IgD-negative memory B cell (primary cell): ENCODE data around the gene INPP5A. TPM values are rescaled to one million over a fixed set of nuclear protein-coding genes. Genes with fewer than 3 reads are reported as not detected.

ENCODE experiments used
- H3K27ac Mint-ChIP-seq, 3 donors: one replicate each; pipeline ENCODE4 v1.8.0; 2020 to 2022; ENCODE audit warnings: mild to moderate bottlenecking in 3 of 3, mixed read lengths in 3 of 3, moderate library complexity in 1 of 3
- H3K27me3 Mint-ChIP-seq: one replicate; pipeline ENCODE4 v1.8.0; 2021; ENCODE audit warnings: mixed read lengths
- H3K36me3 Mint-ChIP-seq: one replicate; pipeline ENCODE4 v1.8.0; 2020; ENCODE audit warnings: mild to moderate bottlenecking, mixed read lengths
- H3K4me1 Mint-ChIP-seq, 3 donors: one replicate each; pipeline ENCODE4 v1.8.0; 2020 to 2022; ENCODE audit warnings: mixed read lengths in 3 of 3, mild to moderate bottlenecking in 1 of 3
- H3K4me3 Mint-ChIP-seq, 4 donors: one replicate each; pipeline ENCODE4 v1.8.0; 2020 to 2022; ENCODE audit warnings: mild to moderate bottlenecking in 4 of 4, mixed read lengths in 4 of 4, moderate library complexity in 3 of 4
- H3K9me3 Mint-ChIP-seq, 3 donors: one replicate each; pipeline ENCODE4 v1.8.0; 2020 to 2021; ENCODE audit warnings: mixed read lengths in 3 of 3, mild to moderate bottlenecking in 1 of 3
- polyA plus RNA-seq: library from polyadenylated mRNA; unstranded; fragments of 300-500 nt; fragmentation: Illumina TruSeq; gene quantifications from one replicate; pipeline ENCODE4 v1.2.3, GENCODE V29; 2021

INPP5A gene
- polyA plus RNA-seq, 1 donor from 2014 or later = 0.94 TPM

DNA sequence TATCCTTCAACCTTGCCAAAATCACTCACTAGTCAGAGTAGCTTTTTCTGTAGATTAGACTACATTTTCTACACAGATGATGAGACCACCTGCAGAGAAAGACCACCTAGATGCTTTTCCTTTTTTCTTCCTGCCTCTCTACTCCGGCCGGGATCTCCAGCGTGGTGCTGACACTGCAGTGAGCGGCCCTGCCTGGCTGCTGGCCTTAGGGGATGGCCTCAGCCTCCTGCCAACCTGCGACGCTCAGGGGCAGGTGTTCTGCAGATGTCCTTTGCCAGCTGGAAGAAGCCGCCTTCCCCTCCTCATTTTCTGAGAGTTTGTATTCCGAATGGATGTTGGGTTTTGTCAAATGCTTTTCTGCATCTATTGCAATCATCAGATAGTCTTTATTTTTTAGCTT, 291.8 kb downstream of the INPP5A start:
- Mint-ChIP-seq H3K4me1 (no peaks in the 10 kb centered on the region), H3K9me3 (no peaks in the 10 kb centered on the region)

DNA sequence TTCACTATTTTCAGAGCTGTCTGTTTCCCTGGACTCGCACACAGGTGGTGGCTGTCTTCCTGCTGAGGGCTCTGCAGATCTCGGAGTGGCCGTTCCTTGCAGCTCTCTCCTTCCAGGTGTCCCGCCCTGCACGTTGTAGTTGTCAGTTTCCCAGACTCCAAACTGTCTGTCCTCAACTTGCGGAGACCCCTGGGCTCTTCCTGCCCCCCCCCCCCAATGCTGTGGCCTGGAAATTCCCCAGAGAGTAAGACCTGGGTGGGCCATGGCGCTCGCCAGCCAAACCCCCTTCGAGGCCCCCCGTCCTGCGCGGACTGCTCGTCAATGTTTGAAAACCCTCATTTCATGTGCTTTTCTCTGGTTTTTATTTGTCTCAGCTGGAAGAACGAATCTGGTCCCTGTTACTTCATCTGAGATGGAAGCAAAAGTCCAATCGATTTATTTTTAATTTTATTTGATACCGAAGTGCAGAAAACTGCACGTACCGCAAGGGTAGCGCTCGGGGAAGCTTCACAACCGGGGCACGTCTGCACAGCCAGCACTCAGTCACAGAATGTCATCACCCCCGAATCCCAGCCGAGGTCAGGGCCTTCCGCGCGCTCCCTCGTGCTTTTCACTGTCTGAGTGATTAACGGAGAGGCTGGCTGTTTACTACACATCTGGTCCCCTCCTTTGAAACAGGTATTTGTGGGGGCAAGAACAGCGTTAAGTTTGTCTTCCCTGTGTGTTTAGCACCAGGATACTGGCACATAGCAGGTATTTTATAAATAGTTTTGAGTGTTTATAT, 294.8 kb downstream of the INPP5A start:
- H3K27ac Mint-ChIP-seq = no peak overlapping the region
- no peaks in the 10 kb centered on the region for H3K9me3 Mint-ChIP-seq
- H3K36me3 Mint-ChIP-seq = no peaks in the 10 kb centered on the region
- H3K27me3 Mint-ChIP-seq = peaks cover 2% of the 10 kb centered on the region
- H3K4me1 Mint-ChIP-seq = peaks cover 0 to 3% (median 0%) of the 10 kb centered on the region in 3 donors
- H3K4me3 Mint-ChIP-seq = no peak overlapping the region

More for the DNA sequence above, 291.8 kb downstream of the INPP5A start:
- Mint-ChIP-seq H3K27ac (no peak overlapping the region), H3K4me3 (no peak overlapping the region), H3K27me3 (peaks cover 2% of the 10 kb centered on the region), H3K36me3 (no peaks in the 10 kb centered on the region)

Other genes with a start within 250 kb of the INPP5A start
- gene STK32C, start 229.8 kb upstream of the INPP5A start, polyA plus RNA-seq = 4.0 TPM
- 14.5 TPM for gene LRRC27, start 205.6 kb upstream of the INPP5A start, polyA plus RNA-seq
- gene PWWP2B, start 140.6 kb upstream of the INPP5A start, polyA plus RNA-seq = 9.0 TPM
- not detected for gene NKX6-2, start 248.4 kb downstream of the INPP5A start, polyA plus RNA-seq